ENCODE data around the gene SELENOO. TPM values are rescaled to one million over a fixed set of nuclear protein-coding genes. Genes with fewer than 3 reads are reported as not detected.
A peak's percentile ranks its signal among the peaks of the same experiment; 100 is the strongest.

Gene SELENOO
- total RNA-seq, 4 donors from 2014 or later: 36.1 to 66.6 (median 44.8) TPM

GRCh38 chr22:50207383-50208140, 6.8 kb downstream of the SELENOO start:
- TF ChIP-seq EP300 (IDR thresholded peaks at IDR 0.05) (no peak), POLR2A (IDR thresholded peaks at IDR 0.05) (no peak), CTCF (IDR thresholded peaks at IDR 0.05) (no peak)

GRCh38 chr22:50208430-50208938, 7.7 kb downstream of the SELENOO start:
- Histone ChIP-seq H3K27ac (no peak overlapping the region), H3K4me3 (no peak overlapping the region), H3K36me3 (peaks cover 4 to 81% (median 11%) of the 10 kb centered on the region in 3 donors), H3K4me1 (peaks cover 0 to 46% (median 3%) of the 10 kb centered on the region in 4 donors), H3K9me3 (no peaks in the 10 kb centered on the region), H3K27me3 (no peaks in the 10 kb centered on the region)
- WGBS, 2 donors: 83 to 86% methylated on average over 16 to 21 of the region's 22 CpGs
- no peak for TF ChIP-seq CTCF (IDR thresholded peaks at IDR 0.05)
- TF ChIP-seq POLR2A (IDR thresholded peaks at IDR 0.05): no peak
- no peak for TF ChIP-seq EP300 (IDR thresholded peaks at IDR 0.05)
- no peak for DNase-seq (ENCODE audit: low spot score in 2 of 2)

More at GRCh38 chr22:50207383-50208140, 6.8 kb downstream of the SELENOO start:
- H3K36me3 ChIP-seq: peaks cover 4 to 78% (median 11%) of the 10 kb centered on the region in 3 donors
- 72 to 73% methylated on average over 21 to 23 of the region's 23 CpGs for WGBS, 2 donors
- H3K4me3 ChIP-seq: no peak overlapping the region
- H3K27ac ChIP-seq: peak overlapping the region in 1 of 4 donors; percentile 64
- no peaks in the 10 kb centered on the region for H3K27me3 ChIP-seq
- no peaks in the 10 kb centered on the region for H3K9me3 ChIP-seq
- H3K4me1 ChIP-seq: peaks cover 0 to 50% (median 4%) of the 10 kb centered on the region in 4 donors
- no peak for DNase-seq (ENCODE audit: low spot score in 2 of 2)

- Histone ChIP-seq H3K36me3 (peaks cover 4 to 85% (median 11%) of the 10 kb centered on the region in 3 donors), H3K9me3 (no peaks in the 10 kb centered on the region), H3K4me1 (peaks cover 0 to 46% (median 3%) of the 10 kb centered on the region in 4 donors), H3K27ac (no peak overlapping the region), H3K27me3 (no peaks in the 10 kb centered on the region), H3K4me3 (no peak overlapping the region)
- TF ChIP-seq CTCF (IDR thresholded peaks at IDR 0.05) (no peak), POLR2A (IDR thresholded peaks at IDR 0.05) (no peak), EP300 (IDR thresholded peaks at IDR 0.05) (no peak)
- no peak for DNase-seq (ENCODE audit: low spot score in 2 of 2)
- 51 to 77% methylated on average over 7 to 9 of the region's 31 CpGs for WGBS, 2 donors
These were observed 8.4 kb downstream of the SELENOO start for GRCh38 chr22:50208939-50209892.

GRCh38 chr22:50209893-50210292, 9.1 kb downstream of the SELENOO start:
- TF ChIP-seq POLR2A (IDR thresholded peaks at IDR 0.05) (no peak), CTCF (IDR thresholded peaks at IDR 0.05) (peak; percentile 65 to 83 (median 79))
- Histone ChIP-seq H3K36me3 (peaks cover 4 to 92% (median 11%) of the 10 kb centered on the region in 3 donors), H3K4me3 (no peak overlapping the region), H3K27me3 (no peaks in the 10 kb centered on the region), H3K9me3 (no peaks in the 10 kb centered on the region), H3K27ac (no peak overlapping the region), H3K4me1 (peaks cover 0 to 39% (median 3%) of the 10 kb centered on the region in 4 donors)
- peak in 1 of 2 donors; percentile 66 for DNase-seq (ENCODE audit: low spot score in 2 of 2)
- WGBS, 2 donors: 59 to 60% methylated on average over 20 of the region's 20 CpGs

All from tibial nerve (tissue), 4 donors.